K562 treated with DMSO at 1 percent for 4 hours (cell line): ENCODE results near the gene BHLHE23. TPM values are rescaled to one million over a fixed set of nuclear protein-coding genes. Genes with fewer than 3 reads are reported as not detected.

Experiments
- total RNA-seq: library from RNA; unstranded; fragments of 300-600 nt; gene quantifications from 2 replicates; pipeline ENCODE4 v1.2.3, GENCODE V29; 2022; ENCODE audit not compliant: insufficient read depth

The BHLHE23 gene
- not detected in 2 replicates for total RNA-seq

DNA sequence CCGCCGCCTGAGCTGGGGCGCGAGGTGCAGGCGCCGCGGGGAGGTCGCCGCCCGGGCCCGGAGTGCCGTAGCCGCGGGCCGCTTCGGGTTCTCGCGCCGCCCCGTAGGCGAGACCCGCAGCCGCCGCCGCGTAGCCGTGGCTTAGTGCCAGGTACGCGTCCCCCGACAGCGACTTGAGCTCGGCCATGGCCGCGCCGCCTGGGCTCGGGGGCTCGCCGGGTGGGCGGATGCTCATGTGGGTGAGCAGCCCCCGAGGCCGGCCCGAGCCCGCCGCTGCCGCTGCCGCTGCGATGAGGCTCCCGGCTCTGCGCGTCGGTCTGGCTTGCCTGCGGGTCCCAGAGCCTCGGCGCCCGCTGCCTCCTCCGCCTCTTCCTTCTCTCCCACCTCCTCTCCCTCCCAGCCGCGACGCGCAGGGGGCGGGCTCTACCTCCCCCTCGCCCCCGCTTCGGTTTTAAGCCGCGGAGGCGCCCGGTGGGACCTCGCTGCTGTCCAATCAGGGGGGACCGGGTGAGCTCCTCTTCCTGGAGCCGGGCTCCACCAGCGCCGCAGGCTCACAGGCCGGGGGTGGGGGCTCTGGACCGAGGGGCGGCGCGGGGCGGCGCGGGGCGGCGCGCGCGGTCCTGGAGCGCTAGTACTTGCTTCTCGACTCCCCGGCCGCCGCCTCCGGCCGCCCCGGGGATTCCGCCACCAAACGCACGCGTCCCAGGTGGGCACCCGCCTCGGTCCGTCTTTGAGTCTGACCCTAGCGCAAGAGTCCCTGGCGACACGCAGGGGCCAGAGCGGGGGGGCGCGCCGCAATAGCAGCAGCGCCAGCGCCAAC, at the start of gene BHLHE23:
Gene BHLHE23 (minus strand): TSS at position 425 of the 820 bp plus-strand sequence. CDS start 190 bp downstream, at position 235.

Other genes starting within 250 kb of the BHLHE23 start
- gene MRGBP, start 210.5 kb downstream of the BHLHE23 start, total RNA-seq = 13.0 and 13.2 TPM in 2 replicates
- 26.1 TPM in 2 replicates for gene OGFR, start 202.1 kb downstream of the BHLHE23 start, total RNA-seq
- 3.0 TPM in 1 of 2 replicates, not detected in the other for gene COL9A3, start 189.9 kb downstream of the BHLHE23 start, total RNA-seq
- 11.4 and 14.8 TPM in 2 replicates for gene TCFL5, start 145.1 kb downstream of the BHLHE23 start, total RNA-seq
- 20.2 and 28.5 TPM in 2 replicates for gene DIDO1, start 80.5 kb downstream of the BHLHE23 start, total RNA-seq
- gene GID8, start 68.8 kb downstream of the BHLHE23 start, total RNA-seq = 16.5 and 20.4 TPM in 2 replicates
- gene SLC17A9, start 54.3 kb downstream of the BHLHE23 start, total RNA-seq = not detected in 2 replicates
- gene YTHDF1, start 209.2 kb upstream of the BHLHE23 start, total RNA-seq = 27.8 and 32.1 TPM in 2 replicates
- gene BIRC7, start 228.9 kb upstream of the BHLHE23 start, total RNA-seq = 0.74 and 1.2 TPM in 2 replicates
- gene NKAIN4, start 247.5 kb upstream of the BHLHE23 start, total RNA-seq = not detected in 2 replicates